Muscle layer of colon (tissue), 2 donors: ENCODE data around the gene OPCML.

Experiments
- H3K27ac ChIP-seq: one replicate; pipeline ENCODE4 v1.7.0; 2013; ENCODE audit warnings: low read depth, mild to moderate bottlenecking, low read length, moderate library complexity
- H3K27me3 ChIP-seq, 2 donors: one replicate each; pipeline ENCODE4 v1.7.0; 2013; ENCODE audit warnings: low read length in 2 of 2, mild to moderate bottlenecking in 2 of 2; ENCODE audit not compliant: insufficient read depth in 2 of 2, control insufficient read depth in 1 of 2
- H3K36me3 ChIP-seq: one replicate; pipeline ENCODE4 v1.7.0; 2013; ENCODE audit warnings: mild to moderate bottlenecking, low read length; ENCODE audit not compliant: insufficient read depth
- H3K4me1 ChIP-seq: one replicate; pipeline ENCODE4 v1.7.0; 2013; ENCODE audit warnings: mild to moderate bottlenecking, low read length; ENCODE audit not compliant: insufficient read depth
- H3K4me3 ChIP-seq, 2 donors: one replicate each; pipeline ENCODE4 v1.7.0; 2013; ENCODE audit warnings: low read length in 2 of 2, low read depth in 1 of 2, mild to moderate bottlenecking in 1 of 2, moderate library complexity in 1 of 2
- H3K9ac ChIP-seq: one replicate; pipeline ENCODE4 v1.7.0; 2013; ENCODE audit warnings: low read length
- H3K9me3 ChIP-seq: one replicate; pipeline ENCODE4 v1.7.0; 2013; ENCODE audit warnings: mild to moderate bottlenecking, low read length
- donor health status: abdominal sarcoma.
- donor health status: Adenocarcinoma of cecum.

OPCML gene

GRCh38 chr11:132631989-132632388, 900.3 kb downstream of the OPCML start:
- Histone ChIP-seq H3K9ac (no peak overlapping the region), H3K4me1 (no peaks in the 10 kb centered on the region), H3K36me3 (no peaks in the 10 kb centered on the region), H3K9me3 (no peaks in the 10 kb centered on the region), H3K27ac (no peak overlapping the region), H3K27me3 (no peaks in the 10 kb centered on the region), H3K4me3 (no peak overlapping the region)

- no peak overlapping the region for H3K27ac ChIP-seq
Observed at GRCh38 chr11:132627981-132628380, 904.3 kb downstream of the OPCML start.

GRCh38 chr11:132626446-132626845, 905.9 kb downstream of the OPCML start:
- H3K27ac ChIP-seq: no peak overlapping the region
- H3K27me3 ChIP-seq: no peaks in the 10 kb centered on the region
- no peaks in the 10 kb centered on the region for H3K9me3 ChIP-seq
- H3K4me3 ChIP-seq: no peak overlapping the region
- no peaks in the 10 kb centered on the region for H3K36me3 ChIP-seq
- H3K4me1 ChIP-seq: no peaks in the 10 kb centered on the region
- H3K9ac ChIP-seq: no peak overlapping the region

More at GRCh38 chr11:132627981-132628380, 904.3 kb downstream of the OPCML start:
- Histone ChIP-seq H3K4me1 (no peaks in the 10 kb centered on the region), H3K36me3 (no peaks in the 10 kb centered on the region), H3K9me3 (no peaks in the 10 kb centered on the region), H3K9ac (no peak overlapping the region), H3K4me3 (no peak overlapping the region), H3K27me3 (no peaks in the 10 kb centered on the region)

GRCh38 chr11:132623511-132623910, 908.8 kb downstream of the OPCML start:
- H3K4me1 ChIP-seq: no peaks in the 10 kb centered on the region
- H3K9me3 ChIP-seq: no peaks in the 10 kb centered on the region
- H3K9ac ChIP-seq: no peak overlapping the region
- H3K27me3 ChIP-seq: no peaks in the 10 kb centered on the region
- H3K36me3 ChIP-seq: no peaks in the 10 kb centered on the region
- H3K27ac ChIP-seq: no peak overlapping the region
- no peak overlapping the region for H3K4me3 ChIP-seq

- Histone ChIP-seq H3K9ac (no peak overlapping the region), H3K27me3 (no peaks in the 10 kb centered on the region), H3K4me1 (no peaks in the 10 kb centered on the region), H3K4me3 (no peak overlapping the region), H3K36me3 (no peaks in the 10 kb centered on the region), H3K27ac (no peak overlapping the region), H3K9me3 (no peaks in the 10 kb centered on the region)
Observed at GRCh38 chr11:132621976-132622580, 910.2 kb downstream of the OPCML start.

GRCh38 chr11:132620423-132620822, 911.9 kb downstream of the OPCML start:
- no peak overlapping the region for H3K4me3 ChIP-seq
- no peak overlapping the region for H3K27ac ChIP-seq
- no peaks in the 10 kb centered on the region for H3K36me3 ChIP-seq
- no peak overlapping the region for H3K9ac ChIP-seq
- no peaks in the 10 kb centered on the region for H3K9me3 ChIP-seq
- no peaks in the 10 kb centered on the region for H3K4me1 ChIP-seq
- H3K27me3 ChIP-seq: no peaks in the 10 kb centered on the region

GRCh38 chr11:132610791-132611190, 921.5 kb downstream of the OPCML start:
- Histone ChIP-seq H3K36me3 (no peaks in the 10 kb centered on the region), H3K4me1 (no peaks in the 10 kb centered on the region), H3K9ac (no peak overlapping the region), H3K27me3 (no peaks in the 10 kb centered on the region), H3K9me3 (no peaks in the 10 kb centered on the region), H3K27ac (no peak overlapping the region), H3K4me3 (no peak overlapping the region)

- H3K9ac ChIP-seq: no peak overlapping the region
Observed at GRCh38 chr11:132610216-132610615, 922.1 kb downstream of the OPCML start.

GRCh38 chr11:132607575-132607974, 924.7 kb downstream of the OPCML start:
- H3K4me1 ChIP-seq: no peaks in the 10 kb centered on the region
- H3K27ac ChIP-seq: no peak overlapping the region
- no peaks in the 10 kb centered on the region for H3K9me3 ChIP-seq
- H3K9ac ChIP-seq: no peak overlapping the region
- H3K27me3 ChIP-seq: no peaks in the 10 kb centered on the region
- no peak overlapping the region for H3K4me3 ChIP-seq
- no peaks in the 10 kb centered on the region for H3K36me3 ChIP-seq

More at GRCh38 chr11:132610216-132610615, 922.1 kb downstream of the OPCML start:
- no peaks in the 10 kb centered on the region for H3K4me1 ChIP-seq
- no peak overlapping the region for H3K4me3 ChIP-seq
- no peaks in the 10 kb centered on the region for H3K36me3 ChIP-seq
- H3K9me3 ChIP-seq: no peaks in the 10 kb centered on the region
- H3K27me3 ChIP-seq: no peaks in the 10 kb centered on the region
- H3K27ac ChIP-seq: no peak overlapping the region

GRCh38 chr11:132605825-132606570, 926.3 kb downstream of the OPCML start:
- Histone ChIP-seq H3K9me3 (no peaks in the 10 kb centered on the region), H3K4me1 (no peaks in the 10 kb centered on the region), H3K9ac (no peak overlapping the region), H3K4me3 (no peak overlapping the region), H3K27ac (no peak overlapping the region), H3K27me3 (no peaks in the 10 kb centered on the region), H3K36me3 (no peaks in the 10 kb centered on the region)

GRCh38 chr11:132604431-132604830, 927.9 kb downstream of the OPCML start:
- Histone ChIP-seq H3K27ac (no peak overlapping the region), H3K36me3 (no peaks in the 10 kb centered on the region), H3K4me1 (no peaks in the 10 kb centered on the region), H3K9me3 (no peaks in the 10 kb centered on the region), H3K27me3 (no peaks in the 10 kb centered on the region), H3K4me3 (no peak overlapping the region), H3K9ac (no peak overlapping the region)

GRCh38 chr11:132601875-132602274, 930.4 kb downstream of the OPCML start:
- Histone ChIP-seq H3K36me3 (no peaks in the 10 kb centered on the region), H3K27ac (no peak overlapping the region), H3K9ac (no peak overlapping the region)

More at GRCh38 chr11:132601875-132602274, 930.4 kb downstream of the OPCML start:
- H3K9me3 ChIP-seq: no peaks in the 10 kb centered on the region
- H3K27me3 ChIP-seq: no peaks in the 10 kb centered on the region
- no peaks in the 10 kb centered on the region for H3K4me1 ChIP-seq
- H3K4me3 ChIP-seq: no peak overlapping the region
